Heart left ventricle (tissue), 13 donors: ENCODE measurements around the gene BCAN.

Source experiments
- CTCF ChIP-seq, 12 donors: fragments of 200-600 bp; sonication (generic) in 4 of 12; IDR thresholded peaks; one replicate each; pipeline versions ENCODE4 v1.5.0 to v1.8.0; 2018 to 2022; ENCODE audit warnings: antibody characterized with exemption in 12 of 12, mild to moderate bottlenecking in 5 of 12
- POLR2A ChIP-seq, 2 donors: fragments of 450-650 bp; IDR thresholded peaks; one replicate each; pipeline ENCODE4 v1.6.1; 2017; ENCODE audit warnings: antibody characterized with exemption in 2 of 2, mild to moderate bottlenecking in 2 of 2, moderate library complexity in 2 of 2
- donor health status: ischemic (EF 13 %, LVEDD 7.1; RV severe dilation, severe dysfunction).
- donor health status: DM: no; HTN: yes; CAD: no.
- donor health status: DM: no; HTN: no; CAD: no.
- donor health status: ischemic (EF 25% LVEDD 6.9; RV normal size, moderate dysfunction).
- donor health status: ischemic (EF 25% LVEDD 5.7; RV mildly dilated, moderate dysfunction).
- donor health status: ischemic (EF 35%, LVEDD 5.7; RV mildly dilated, moderate dysfunction).
- donor health status: nonischemic (EF 11% LVEDD 7.7; RV severe dilation, severe dysfunction).
- donor health status: DM: yes; HTN: yes; CAD: no.
- donor health status: PGD.
- donor health status: ischemic (EF 29% LVEDD 5.4; RV normal size, mild dysfunction).
- donor health status: nonischemic (EF 23%, LVEDD 6.1; RV moderate dilation, normal function).

- TF ChIP-seq POLR2A (IDR thresholded peaks at IDR 0.05) (no peak), CTCF (IDR thresholded peaks at IDR 0.05) (no peak)
Measured at GRCh38 chr1:156632355-156632754, 9.6 kb upstream of the BCAN start.
